Activated CD4-positive, alpha-beta T cell treated with anti-CD3 and anti-CD28 coated beads for 4 hours (primary cell): ENCODE data around the gene GABRB3.

ENCODE experiments used
- DNase-seq, 2 donors: peaks; one replicate each; pipeline ENCODE4 v3.0.0-alpha.2; 2020

GABRB3 gene

DNA sequence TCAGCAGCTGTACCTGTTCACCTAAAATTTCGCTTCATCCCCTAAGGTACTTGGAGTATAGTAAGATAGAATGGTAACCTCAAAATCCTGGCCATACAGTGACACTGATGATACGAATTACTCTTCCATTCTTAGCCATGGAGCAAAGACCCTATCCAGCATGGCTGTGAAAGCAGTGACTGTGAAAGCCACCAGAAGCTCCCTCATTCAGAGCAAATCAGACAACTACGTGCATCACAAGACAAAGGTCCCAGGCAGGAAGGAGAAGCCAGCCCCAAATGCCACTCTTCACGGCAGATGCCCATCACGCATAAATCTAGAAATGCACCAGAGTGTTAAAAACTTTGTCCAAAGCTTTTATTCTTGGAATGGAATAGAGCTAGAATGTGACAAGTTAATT lies 99.4 kb downstream of the GABRB3 start:
- no peak for DNase-seq

- no peak for DNase-seq
Measured at GRCh38 chr15:26670116-26670515, 102.8 kb downstream of the GABRB3 start.

- DNase-seq, result no peak
Measured at GRCh38 chr15:26667222-26667988, 105.5 kb downstream of the GABRB3 start.

DNA sequence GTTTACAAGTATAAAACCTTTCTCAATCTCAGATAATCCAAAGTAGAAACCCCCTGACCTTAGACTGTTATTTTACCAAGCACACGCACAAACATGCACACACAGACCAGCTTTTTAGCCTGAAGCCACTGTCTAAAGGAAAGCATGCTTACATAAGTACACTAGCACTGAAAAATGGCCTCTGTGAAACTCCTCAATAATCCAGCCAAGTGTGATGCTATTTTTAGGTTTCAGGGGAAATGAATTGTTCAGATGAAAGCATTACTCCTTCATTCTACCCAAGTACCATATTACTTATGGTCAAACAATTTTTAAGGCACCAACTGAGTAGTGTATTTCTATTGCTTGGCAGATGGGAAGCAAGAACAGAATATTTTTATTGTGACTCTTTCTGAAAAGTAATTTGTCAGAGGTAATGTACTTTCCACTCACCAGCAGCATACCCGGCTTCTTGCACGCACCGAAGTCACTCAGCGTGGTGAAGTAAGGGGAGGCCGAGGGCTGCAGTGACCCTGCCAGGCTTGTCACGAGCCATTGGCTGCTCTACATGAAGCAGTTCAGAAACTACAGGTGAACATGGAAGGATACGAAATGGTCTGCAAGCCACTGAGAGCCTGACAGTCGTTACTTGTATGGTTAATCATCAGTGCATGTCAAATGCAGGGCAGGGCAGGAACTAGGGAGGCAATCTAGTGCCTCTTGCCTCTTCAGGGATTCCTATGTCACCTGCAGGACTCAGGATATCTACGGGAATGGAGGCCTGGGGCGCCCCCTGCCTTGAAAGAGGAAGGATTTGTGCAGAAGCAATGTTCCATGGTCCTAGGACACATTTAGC lies 106.7 kb downstream of the GABRB3 start:
- no peak for DNase-seq

- DNase-seq, result no peak
Measured at GRCh38 chr15:26662283-26662682, 110.6 kb downstream of the GABRB3 start.

DNA sequence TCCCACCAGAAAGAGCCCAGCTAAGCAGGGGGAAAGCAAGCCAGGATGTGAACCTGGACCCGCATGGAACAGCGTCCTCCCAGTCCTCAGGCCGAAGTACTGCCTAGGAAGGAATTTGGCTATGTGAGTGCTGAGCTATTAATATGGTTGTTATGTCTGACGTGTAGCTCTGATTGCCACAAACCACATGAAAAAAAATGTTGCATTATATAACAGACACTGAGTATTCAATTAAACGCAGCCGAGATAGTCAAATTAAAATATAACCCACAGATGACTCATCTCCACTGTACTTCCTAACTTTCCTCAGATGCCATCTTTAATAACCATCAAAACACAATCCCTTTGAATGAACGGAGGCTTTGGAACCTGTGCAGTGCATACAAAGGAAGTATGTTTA lies 111.1 kb downstream of the GABRB3 start:
- no peak for DNase-seq

- no peak for DNase-seq
Measured at GRCh38 chr15:26661107-26661506, 111.8 kb downstream of the GABRB3 start.

DNA sequence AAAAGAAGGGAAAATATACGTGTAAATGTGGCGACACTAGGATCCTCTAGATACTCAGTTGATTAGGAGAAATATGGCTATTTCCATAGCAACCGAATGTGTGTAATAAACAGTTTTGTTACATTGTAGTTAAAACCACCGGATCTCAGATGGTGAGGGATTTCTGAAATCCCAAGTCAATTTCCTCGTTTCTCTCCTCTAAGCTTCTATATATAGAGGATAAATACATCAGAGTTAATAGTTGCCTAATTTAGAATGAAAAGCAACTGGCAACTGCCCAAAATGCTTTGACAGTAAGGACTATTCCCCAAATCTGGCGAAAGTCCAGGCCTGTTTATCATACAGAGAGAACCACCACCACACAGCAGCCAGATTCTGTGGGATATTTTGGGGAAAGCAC lies 112.6 kb downstream of the GABRB3 start:
- no peak for DNase-seq

- DNase-seq, result no peak
Measured at GRCh38 chr15:26658290-26658689, 114.6 kb downstream of the GABRB3 start.

- no peak for DNase-seq
Measured at GRCh38 chr15:26656080-26656479, 116.8 kb downstream of the GABRB3 start.

- no peak for DNase-seq
Measured at GRCh38 chr15:26651909-26652308, 121.0 kb downstream of the GABRB3 start.

- no peak for DNase-seq
Measured at GRCh38 chr15:26648676-26649075, 124.2 kb downstream of the GABRB3 start.

GRCh38 chr15:26644948-26645347 lies 127.9 kb downstream of the GABRB3 start:
- DNase-seq, result no peak

DNA sequence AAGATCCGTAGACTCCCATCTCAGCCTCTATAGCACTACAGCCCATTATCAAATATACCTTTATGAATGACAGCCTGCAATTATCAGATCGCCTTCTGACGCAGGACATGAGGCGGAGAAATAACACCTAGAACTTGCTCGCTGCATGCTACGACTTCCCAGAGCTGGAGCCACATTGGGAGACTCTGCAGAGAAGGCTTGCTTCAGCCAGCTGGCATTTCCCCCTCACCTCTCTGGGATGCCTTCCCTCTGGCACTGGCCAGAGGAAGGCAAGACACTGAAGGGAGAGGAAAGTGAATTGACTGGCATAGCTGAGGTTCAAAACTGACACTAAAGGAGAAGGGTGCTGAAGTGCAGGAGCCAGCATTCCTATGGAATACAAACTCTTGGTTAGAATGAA lies 131.7 kb downstream of the GABRB3 start:
- no peak for DNase-seq

- no peak for DNase-seq
Measured at GRCh38 chr15:26640601-26641000, 132.3 kb downstream of the GABRB3 start.

- no peak for DNase-seq
Measured at GRCh38 chr15:26639966-26640365, 132.9 kb downstream of the GABRB3 start.

DNA sequence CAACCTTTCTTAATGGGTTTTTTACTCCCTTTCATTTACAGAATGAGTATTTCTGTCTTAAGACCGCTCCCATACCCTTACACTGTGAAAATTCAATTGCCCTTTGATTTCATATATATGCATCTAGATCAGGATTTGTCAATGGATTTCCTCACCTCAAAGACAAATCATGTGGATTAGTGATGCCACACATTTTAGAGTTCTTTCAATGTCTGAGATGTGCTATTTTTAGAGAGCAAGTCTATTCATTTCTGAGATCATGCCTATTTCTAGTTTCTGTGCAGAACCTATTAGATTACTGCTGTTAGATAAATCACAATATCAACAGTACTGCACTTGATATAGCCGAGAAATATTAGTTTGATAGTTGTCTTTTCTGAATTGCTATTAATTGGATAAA lies 137.3 kb downstream of the GABRB3 start:
- no peak for DNase-seq

- no peak for DNase-seq
Measured at GRCh38 chr15:26635105-26635504, 137.8 kb downstream of the GABRB3 start.

GRCh38 chr15:26634319-26634718 lies 138.5 kb downstream of the GABRB3 start:
- DNase-seq, result no peak

- DNase-seq, result no peak
Measured at GRCh38 chr15:26632500-26632899, 140.4 kb downstream of the GABRB3 start.

GRCh38 chr15:26631894-26632293 lies 141.0 kb downstream of the GABRB3 start:
- DNase-seq, result no peak

DNA sequence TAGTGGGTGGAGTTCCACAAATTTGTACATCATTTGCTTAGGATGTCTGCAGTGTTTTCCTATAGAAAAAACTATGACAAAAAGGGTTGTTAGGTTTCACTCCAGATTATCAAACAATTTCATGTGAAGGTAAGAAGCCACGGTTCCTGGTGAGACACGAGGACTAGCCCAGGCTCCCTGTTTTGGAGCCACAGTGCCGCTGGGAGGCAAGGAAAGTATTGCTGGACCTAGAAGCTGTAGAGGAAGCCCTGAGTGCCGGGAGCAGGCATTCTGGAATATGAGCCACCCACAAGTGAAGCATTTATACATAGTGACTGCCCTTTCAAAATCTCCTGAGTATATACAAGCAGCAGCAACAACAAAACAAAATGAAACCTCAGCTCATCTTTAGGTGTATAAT lies 142.0 kb downstream of the GABRB3 start:
- no peak for DNase-seq

DNA sequence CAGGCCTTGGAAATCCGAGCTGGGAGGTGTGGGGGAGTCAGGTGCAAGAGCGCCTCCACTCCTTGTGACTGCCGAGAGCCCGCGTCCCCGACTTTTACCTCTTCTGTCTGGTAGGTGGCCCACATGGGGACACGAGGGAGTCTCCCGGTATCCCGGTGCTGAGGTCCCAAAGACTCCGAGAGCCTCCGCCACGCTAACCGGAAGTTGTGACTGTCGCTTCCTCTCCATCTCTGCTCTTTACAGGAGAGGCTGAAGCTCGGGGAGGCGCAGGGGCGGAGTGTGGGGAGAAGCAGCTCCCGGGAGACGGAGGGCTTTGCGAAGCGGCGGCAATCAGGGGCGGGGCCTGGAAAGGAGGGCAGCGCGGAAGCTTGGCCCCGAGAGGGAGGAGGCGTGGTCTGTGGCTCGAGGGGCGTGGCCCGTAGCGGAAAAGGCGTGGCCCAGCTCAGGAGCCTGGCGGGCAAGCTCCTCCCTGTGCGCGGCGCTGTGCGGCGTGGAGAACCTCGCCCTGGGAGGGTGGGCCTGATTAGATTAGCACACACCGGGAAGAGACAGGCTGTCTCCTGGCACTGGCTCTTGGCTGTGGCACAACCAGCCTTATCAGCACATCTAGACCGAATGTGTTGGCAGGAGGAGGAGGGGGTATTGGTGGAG lies 143.9 kb downstream of the GABRB3 start:
- peak in 1 of 2 donors; percentile 2 for DNase-seq

DNA sequence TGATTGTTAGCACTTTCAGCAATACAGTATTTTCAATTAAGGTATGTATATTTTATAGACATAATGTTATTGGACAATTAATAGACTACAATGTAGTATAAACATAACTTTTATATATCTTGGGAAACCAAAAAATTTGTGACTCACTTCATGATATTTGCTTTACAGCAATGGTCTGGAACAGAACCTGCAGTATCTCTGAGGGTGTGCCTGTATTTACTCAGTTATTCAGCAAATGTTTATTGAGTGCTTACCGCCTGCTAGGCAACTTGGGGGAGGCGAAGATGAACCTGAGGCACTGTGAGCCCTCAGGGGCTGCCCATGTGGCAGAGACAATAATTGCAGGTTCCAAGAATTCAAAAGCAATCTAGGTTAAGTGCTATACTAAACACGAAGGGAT lies 144.8 kb downstream of the GABRB3 start:
- DNase-seq, result no peak
